ENCODE measurements around the gene CBFB.

The CBFB gene

DNA sequence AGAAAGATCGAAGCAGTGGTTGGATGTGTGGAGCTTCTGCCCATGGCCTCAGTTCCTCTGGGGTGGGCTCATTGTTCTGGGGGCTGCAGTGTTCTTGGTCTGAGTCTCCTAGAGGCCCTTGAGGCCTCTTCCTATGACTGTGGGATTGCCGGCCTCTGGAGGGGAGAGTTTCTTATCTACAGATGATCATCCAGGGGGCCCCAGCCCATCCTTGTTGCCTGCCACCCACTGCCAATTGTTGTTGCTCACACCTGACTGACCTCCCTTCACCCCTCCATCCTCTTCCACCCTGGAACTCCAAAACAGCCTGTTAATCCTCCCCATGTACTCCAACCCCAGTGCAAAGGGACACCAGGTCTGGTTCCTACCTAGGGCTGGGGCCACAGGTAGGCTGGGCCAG, 116.0 kb downstream of the CBFB start:
- peaks cover 71% of the 10 kb centered on the region for H3K36me3 ChIP-seq (ENCODE audit: control insufficient read depth, insufficient read depth, low read length)
- DNase-seq: no peak
- no peak overlapping the region for H3K27ac ChIP-seq (ENCODE audit: insufficient read depth, low read length, poor library complexity, severe bottlenecking)
- no peaks in the 10 kb centered on the region for H3K4me1 ChIP-seq (ENCODE audit: control insufficient read depth, insufficient read depth, low read length, poor library complexity, severe bottlenecking)
- H3K4me3 ChIP-seq (ENCODE audit: insufficient read depth, low read depth, low read length, poor library complexity, severe bottlenecking): no peak overlapping the region
- no peaks in the 10 kb centered on the region for H3K27me3 ChIP-seq (replicated peaks; ENCODE audit: control insufficient read depth, insufficient read depth, low read length, poor library complexity, severe bottlenecking)
- H3K9me3 ChIP-seq (ENCODE audit: control insufficient read depth, low read length): no peaks in the 10 kb centered on the region

- H3K9me3 ChIP-seq (ENCODE audit: control insufficient read depth, low read length): no peaks in the 10 kb centered on the region
- DNase-seq: no peak
- no peak overlapping the region for H3K4me3 ChIP-seq (ENCODE audit: insufficient read depth, low read depth, low read length, poor library complexity, severe bottlenecking)
- no peaks in the 10 kb centered on the region for H3K27me3 ChIP-seq (replicated peaks; ENCODE audit: control insufficient read depth, insufficient read depth, low read length, poor library complexity, severe bottlenecking)
- peak overlapping the region; percentile 2 for H3K27ac ChIP-seq (ENCODE audit: insufficient read depth, low read length, poor library complexity, severe bottlenecking)
- peaks cover 63% of the 10 kb centered on the region for H3K36me3 ChIP-seq (ENCODE audit: control insufficient read depth, insufficient read depth, low read length)
- no peaks in the 10 kb centered on the region for H3K4me1 ChIP-seq (ENCODE audit: control insufficient read depth, insufficient read depth, low read length, poor library complexity, severe bottlenecking)
Measured at GRCh38 chr16:67145746-67146145, 116.8 kb downstream of the CBFB start.

- no peak overlapping the region for H3K4me3 ChIP-seq (ENCODE audit: insufficient read depth, low read depth, low read length, poor library complexity, severe bottlenecking)
- peaks cover 54% of the 10 kb centered on the region for H3K36me3 ChIP-seq (ENCODE audit: control insufficient read depth, insufficient read depth, low read length)
- no peaks in the 10 kb centered on the region for H3K27me3 ChIP-seq (replicated peaks; ENCODE audit: control insufficient read depth, insufficient read depth, low read length, poor library complexity, severe bottlenecking)
- no peak overlapping the region for H3K27ac ChIP-seq (ENCODE audit: insufficient read depth, low read length, poor library complexity, severe bottlenecking)
- peaks cover 4% of the 10 kb centered on the region for H3K4me1 ChIP-seq (ENCODE audit: control insufficient read depth, insufficient read depth, low read length, poor library complexity, severe bottlenecking)
- no peak for DNase-seq
- no peaks in the 10 kb centered on the region for H3K9me3 ChIP-seq (ENCODE audit: control insufficient read depth, low read length)
Measured at GRCh38 chr16:67146523-67147357, 117.8 kb downstream of the CBFB start.

- H3K27ac ChIP-seq (ENCODE audit: insufficient read depth, low read length, poor library complexity, severe bottlenecking): no peak overlapping the region
- DNase-seq: no peak
- H3K4me3 ChIP-seq (ENCODE audit: insufficient read depth, low read depth, low read length, poor library complexity, severe bottlenecking): no peak overlapping the region
- H3K9me3 ChIP-seq (ENCODE audit: control insufficient read depth, low read length): no peaks in the 10 kb centered on the region
- H3K27me3 ChIP-seq (replicated peaks; ENCODE audit: control insufficient read depth, insufficient read depth, low read length, poor library complexity, severe bottlenecking): no peaks in the 10 kb centered on the region
- peaks cover 45% of the 10 kb centered on the region for H3K36me3 ChIP-seq (ENCODE audit: control insufficient read depth, insufficient read depth, low read length)
- peaks cover 4% of the 10 kb centered on the region for H3K4me1 ChIP-seq (ENCODE audit: control insufficient read depth, insufficient read depth, low read length, poor library complexity, severe bottlenecking)
Measured at GRCh38 chr16:67147437-67148140, 118.6 kb downstream of the CBFB start.

- Histone ChIP-seq H3K4me3 (ENCODE audit: insufficient read depth, low read depth, low read length, poor library complexity, severe bottlenecking) (no peak overlapping the region), H3K27ac (ENCODE audit: insufficient read depth, low read length, poor library complexity, severe bottlenecking) (no peak overlapping the region), H3K36me3 (ENCODE audit: control insufficient read depth, insufficient read depth, low read length) (peaks cover 41% of the 10 kb centered on the region)
Measured at GRCh38 chr16:67148221-67148620, 119.3 kb downstream of the CBFB start.

GRCh38 chr16:67148656-67149275, 119.8 kb downstream of the CBFB start:
- H3K27ac ChIP-seq (ENCODE audit: insufficient read depth, low read length, poor library complexity, severe bottlenecking): no peak overlapping the region
- H3K9me3 ChIP-seq (ENCODE audit: control insufficient read depth, low read length): no peaks in the 10 kb centered on the region
- no peaks in the 10 kb centered on the region for H3K27me3 ChIP-seq (replicated peaks; ENCODE audit: control insufficient read depth, insufficient read depth, low read length, poor library complexity, severe bottlenecking)
- no peak for DNase-seq
- H3K4me3 ChIP-seq (ENCODE audit: insufficient read depth, low read depth, low read length, poor library complexity, severe bottlenecking): no peak overlapping the region
- H3K4me1 ChIP-seq (ENCODE audit: control insufficient read depth, insufficient read depth, low read length, poor library complexity, severe bottlenecking): peaks cover 8% of the 10 kb centered on the region
- H3K36me3 ChIP-seq (ENCODE audit: control insufficient read depth, insufficient read depth, low read length): peaks cover 37% of the 10 kb centered on the region

More at GRCh38 chr16:67148221-67148620, 119.3 kb downstream of the CBFB start:
- no peak for DNase-seq
- Histone ChIP-seq H3K9me3 (ENCODE audit: control insufficient read depth, low read length) (no peaks in the 10 kb centered on the region), H3K27me3 (replicated peaks; ENCODE audit: control insufficient read depth, insufficient read depth, low read length, poor library complexity, severe bottlenecking) (no peaks in the 10 kb centered on the region), H3K4me1 (ENCODE audit: control insufficient read depth, insufficient read depth, low read length, poor library complexity, severe bottlenecking) (peaks cover 4% of the 10 kb centered on the region)

GRCh38 chr16:67149276-67150046, 120.5 kb downstream of the CBFB start:
- Histone ChIP-seq H3K4me1 (ENCODE audit: control insufficient read depth, insufficient read depth, low read length, poor library complexity, severe bottlenecking) (peaks cover 12% of the 10 kb centered on the region), H3K36me3 (ENCODE audit: control insufficient read depth, insufficient read depth, low read length) (peaks cover 31% of the 10 kb centered on the region), H3K4me3 (ENCODE audit: insufficient read depth, low read depth, low read length, poor library complexity, severe bottlenecking) (peak overlapping the region; percentile 78), H3K27me3 (replicated peaks; ENCODE audit: control insufficient read depth, insufficient read depth, low read length, poor library complexity, severe bottlenecking) (no peaks in the 10 kb centered on the region), H3K9me3 (ENCODE audit: control insufficient read depth, low read length) (no peaks in the 10 kb centered on the region), H3K27ac (ENCODE audit: insufficient read depth, low read length, poor library complexity, severe bottlenecking) (no peak overlapping the region)
- DNase-seq: no peak

- Histone ChIP-seq H3K4me1 (ENCODE audit: control insufficient read depth, insufficient read depth, low read length, poor library complexity, severe bottlenecking) (peaks cover 15% of the 10 kb centered on the region), H3K27ac (ENCODE audit: insufficient read depth, low read length, poor library complexity, severe bottlenecking) (peak overlapping the region; percentile 53), H3K9me3 (ENCODE audit: control insufficient read depth, low read length) (no peaks in the 10 kb centered on the region), H3K4me3 (ENCODE audit: insufficient read depth, low read depth, low read length, poor library complexity, severe bottlenecking) (peak overlapping the region; percentile 78), H3K27me3 (replicated peaks; ENCODE audit: control insufficient read depth, insufficient read depth, low read length, poor library complexity, severe bottlenecking) (no peaks in the 10 kb centered on the region), H3K36me3 (ENCODE audit: control insufficient read depth, insufficient read depth, low read length) (peaks cover 24% of the 10 kb centered on the region)
- DNase-seq: no peak
Measured at GRCh38 chr16:67150047-67150832, 121.3 kb downstream of the CBFB start.
